Measurements from ENCODE around the gene SLC6A11. TPM values are rescaled to one million over a fixed set of nuclear protein-coding genes. Genes with fewer than 3 reads are reported as not detected.

The SLC6A11 gene
- total RNA-seq, 1 experiment from 2014 or later, result not detected

- no peak for DNase-seq (ENCODE audit: low read depth)
These were observed 114.1 kb downstream of the SLC6A11 start for GRCh38 chr3:10929978-10930665.

- no peak for DNase-seq (ENCODE audit: low read depth)
These were observed 114.6 kb downstream of the SLC6A11 start for GRCh38 chr3:10930666-10931040.

- DNase-seq (ENCODE audit: low read depth), result no peak
These were observed 116.6 kb downstream of the SLC6A11 start for GRCh38 chr3:10932596-10932995.

GRCh38 chr3:10933021-10933420 lies 117.0 kb downstream of the SLC6A11 start:
- DNase-seq (ENCODE audit: low read depth), result no peak

- no peak for DNase-seq (ENCODE audit: low read depth)
These were observed 117.4 kb downstream of the SLC6A11 start for GRCh38 chr3:10933470-10933804.

- DNase-seq (ENCODE audit: low read depth), result peak; percentile 42
These were observed 117.9 kb downstream of the SLC6A11 start for GRCh38 chr3:10933805-10934481.

GRCh38 chr3:10935028-10935427 lies 119.0 kb downstream of the SLC6A11 start:
- no peak for DNase-seq (ENCODE audit: low read depth)

GRCh38 chr3:10935846-10936631 lies 120.0 kb downstream of the SLC6A11 start:
- DNase-seq (ENCODE audit: low read depth), result no peak

- no peak for DNase-seq (ENCODE audit: low read depth)
These were observed 120.7 kb downstream of the SLC6A11 start for GRCh38 chr3:10936686-10937085.

GRCh38 chr3:10937141-10937825 lies 121.3 kb downstream of the SLC6A11 start:
- no peak for DNase-seq (ENCODE audit: low read depth)

- DNase-seq (ENCODE audit: low read depth), result no peak
These were observed 123.5 kb downstream of the SLC6A11 start for GRCh38 chr3:10939556-10939955.

GRCh38 chr3:10940106-10940505 lies 124.1 kb downstream of the SLC6A11 start:
- DNase-seq (ENCODE audit: low read depth), result no peak

- DNase-seq (ENCODE audit: low read depth), result no peak
These were observed 125.9 kb downstream of the SLC6A11 start for GRCh38 chr3:10941972-10942371.

- DNase-seq (ENCODE audit: low read depth), result no peak
These were observed 126.7 kb downstream of the SLC6A11 start for GRCh38 chr3:10942690-10943205.

- no peak for DNase-seq (ENCODE audit: low read depth)
These were observed 128.8 kb downstream of the SLC6A11 start for GRCh38 chr3:10944866-10945265.

GRCh38 chr3:10945683-10946287 lies 129.8 kb downstream of the SLC6A11 start:
- DNase-seq (ENCODE audit: low read depth), result peak; percentile 42

- DNase-seq (ENCODE audit: low read depth), result no peak
These were observed 130.5 kb downstream of the SLC6A11 start for GRCh38 chr3:10946526-10946925.

- no peak for DNase-seq (ENCODE audit: low read depth)
These were observed 132.3 kb downstream of the SLC6A11 start for GRCh38 chr3:10948326-10948725.

GRCh38 chr3:10949197-10949596 lies 133.2 kb downstream of the SLC6A11 start:
- no peak for DNase-seq (ENCODE audit: low read depth)

GRCh38 chr3:10950476-10951294 lies 134.7 kb downstream of the SLC6A11 start:
- peak; percentile 47 for DNase-seq (ENCODE audit: low read depth)
